Uterus (tissue), 2 donors: Measurements from ENCODE around the gene TSHZ2.

Source experiments
- POLR2A ChIP-seq, 2 donors: fragments of 450-650 bp; IDR thresholded peaks; one replicate each; pipeline ENCODE4 v1.6.1; 2016; ENCODE audit warnings: antibody characterized with exemption in 2 of 2, mild to moderate bottlenecking in 1 of 2, moderate library complexity in 1 of 2
- TF ChIP-seq, protein P1 (sequence below), 4 experiments: fragments of 200-600 bp in 2 of 4; fragments of 450-650 bp in 2 of 4; sonication (generic) in 2 of 4; IDR thresholded peaks; one replicate each; pipeline ENCODE4 v1.5.1; 2016 to 2019; ENCODE audit warnings: antibody characterized with exemption in 4 of 4, mild to moderate bottlenecking in 2 of 4, moderate library complexity in 1 of 4

DNA sequence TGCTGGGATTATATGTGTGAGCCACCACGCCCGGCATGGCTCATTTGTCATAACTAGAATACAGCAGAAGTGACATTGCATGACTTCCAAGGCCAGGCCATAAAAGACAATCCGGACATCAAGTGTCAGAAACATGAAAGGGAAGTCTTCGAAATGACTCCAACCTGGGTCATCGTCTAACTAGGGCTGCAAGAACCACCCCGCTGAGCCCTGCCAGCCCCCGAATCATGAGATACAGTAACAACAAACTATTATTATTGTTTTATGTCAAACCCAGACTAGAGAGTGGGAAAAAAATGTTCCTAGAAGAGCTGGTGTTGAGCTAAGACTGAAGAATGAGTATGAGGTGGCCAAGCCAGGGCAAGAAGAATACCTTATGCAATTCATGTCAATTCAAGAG lies 561.9 kb downstream of the TSHZ2 start:
- TF ChIP-seq, protein P1, sequence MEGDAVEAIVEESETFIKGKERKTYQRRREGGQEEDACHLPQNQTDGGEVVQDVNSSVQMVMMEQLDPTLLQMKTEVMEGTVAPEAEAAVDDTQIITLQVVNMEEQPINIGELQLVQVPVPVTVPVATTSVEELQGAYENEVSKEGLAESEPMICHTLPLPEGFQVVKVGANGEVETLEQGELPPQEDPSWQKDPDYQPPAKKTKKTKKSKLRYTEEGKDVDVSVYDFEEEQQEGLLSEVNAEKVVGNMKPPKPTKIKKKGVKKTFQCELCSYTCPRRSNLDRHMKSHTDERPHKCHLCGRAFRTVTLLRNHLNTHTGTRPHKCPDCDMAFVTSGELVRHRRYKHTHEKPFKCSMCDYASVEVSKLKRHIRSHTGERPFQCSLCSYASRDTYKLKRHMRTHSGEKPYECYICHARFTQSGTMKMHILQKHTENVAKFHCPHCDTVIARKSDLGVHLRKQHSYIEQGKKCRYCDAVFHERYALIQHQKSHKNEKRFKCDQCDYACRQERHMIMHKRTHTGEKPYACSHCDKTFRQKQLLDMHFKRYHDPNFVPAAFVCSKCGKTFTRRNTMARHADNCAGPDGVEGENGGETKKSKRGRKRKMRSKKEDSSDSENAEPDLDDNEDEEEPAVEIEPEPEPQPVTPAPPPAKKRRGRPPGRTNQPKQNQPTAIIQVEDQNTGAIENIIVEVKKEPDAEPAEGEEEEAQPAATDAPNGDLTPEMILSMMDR (IDR thresholded peaks at IDR 0.05), result no peak
- no peak for TF ChIP-seq POLR2A (IDR thresholded peaks at IDR 0.05)
